Measurements from ENCODE around the gene SP140L.
"Not testable (repeated sequence)": the region's sequence is repeated elsewhere in the genome, so short reads cannot be mapped to it uniquely, and the experiment has no call there.

The SP140L gene

DNA sequence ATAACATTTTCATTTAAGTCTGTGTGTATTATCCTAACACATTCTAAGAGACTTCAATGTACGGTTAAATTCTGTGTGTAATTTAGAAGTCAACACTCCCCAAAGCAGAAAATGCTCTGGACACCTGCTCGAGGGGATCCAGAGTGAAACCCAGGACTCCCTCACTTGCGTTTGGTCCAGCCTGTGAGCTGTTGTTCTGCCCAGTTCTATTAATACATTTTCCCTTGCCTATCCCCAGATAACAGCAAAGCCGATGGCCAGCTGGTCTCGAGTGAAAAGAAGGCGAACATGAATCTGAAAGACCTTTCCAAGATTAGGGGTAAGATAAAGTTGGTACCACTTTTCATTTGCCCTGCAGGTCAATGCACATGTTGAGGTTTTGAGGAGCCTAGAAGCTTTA is 58.0 kb downstream of the SP140L start:
- no peak for DNase-seq

DNA sequence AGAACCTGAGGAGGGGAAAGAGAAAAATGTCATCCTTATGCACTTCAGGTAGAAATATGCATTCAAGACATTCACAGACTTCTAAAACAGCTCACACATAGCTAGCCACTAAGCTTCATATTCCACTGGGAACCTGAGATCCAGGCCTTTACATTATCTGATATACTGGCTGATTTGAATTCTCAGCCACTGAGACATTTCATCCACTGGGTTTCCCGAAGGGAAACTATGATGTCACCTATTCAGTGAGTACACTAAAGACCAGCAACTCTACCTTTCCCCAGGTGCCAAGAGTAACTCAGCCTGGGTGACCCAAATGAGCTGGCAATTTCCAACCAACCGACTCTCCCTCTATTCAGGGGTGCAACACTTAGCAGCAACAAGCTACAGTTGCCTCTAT is 67.3 kb downstream of the SP140L start:
- no peak for DNase-seq

DNA sequence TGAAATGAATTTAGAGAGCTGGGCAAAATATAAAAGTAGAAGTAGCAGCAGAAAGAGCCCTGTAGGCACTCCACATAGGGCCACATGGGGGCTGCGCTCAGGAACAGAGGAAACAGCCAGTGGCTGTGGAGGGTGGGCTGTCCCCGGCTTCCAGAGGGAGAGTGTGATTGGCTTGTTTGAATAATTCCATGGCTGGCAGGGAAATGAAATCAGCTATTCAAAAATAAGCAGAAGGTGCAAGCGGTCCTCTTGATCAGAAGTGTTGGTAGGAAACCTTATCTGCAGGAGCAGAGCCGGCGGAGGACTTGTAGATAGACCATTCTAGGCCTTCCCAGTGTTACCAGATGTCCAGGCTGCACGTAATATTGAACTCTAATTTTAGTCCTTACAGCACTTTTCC is 71.7 kb downstream of the SP140L start:
- not testable (repeated sequence) for DNase-seq

DNA sequence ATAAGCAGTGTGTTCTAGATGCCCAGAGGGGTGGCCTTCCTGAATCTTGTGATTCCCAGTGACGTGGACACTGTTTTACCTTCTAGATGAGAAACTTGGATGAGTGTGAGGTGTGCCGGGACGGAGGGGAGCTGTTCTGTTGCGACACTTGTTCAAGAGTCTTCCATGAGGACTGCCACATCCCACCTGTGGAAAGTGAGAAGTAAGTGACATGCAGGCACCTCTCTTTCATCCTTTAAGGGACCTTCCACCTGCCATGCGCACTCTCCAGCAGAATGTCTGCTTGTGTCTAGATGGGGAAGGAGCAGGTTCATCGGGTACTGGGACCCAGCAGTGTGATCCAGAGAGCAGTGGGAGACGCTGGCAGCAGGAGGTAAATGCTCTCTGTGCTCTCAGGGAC is 73.0 kb downstream of the SP140L start:
- DNase-seq: no peak

DNA sequence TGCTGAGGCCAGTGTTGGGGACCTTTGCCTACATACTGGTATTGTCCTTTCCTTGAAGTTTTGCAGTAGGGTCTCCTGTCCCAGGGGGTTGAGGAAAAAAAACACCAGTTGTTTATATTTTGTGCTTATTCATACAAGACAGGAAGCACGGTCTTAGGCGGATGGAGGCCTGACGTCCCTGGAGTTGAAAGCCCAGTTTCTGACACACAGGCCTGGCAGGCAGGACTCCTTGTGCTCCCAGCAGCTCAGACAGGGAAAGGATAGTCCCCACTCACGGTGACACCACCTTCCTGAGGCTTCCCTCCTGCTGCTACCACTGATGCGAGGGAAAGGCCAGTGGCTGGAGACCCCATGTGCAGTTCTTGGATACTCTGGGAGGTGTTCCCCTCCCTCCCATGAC is 73.5 kb downstream of the SP140L start:
- DNase-seq: no peak

DNA sequence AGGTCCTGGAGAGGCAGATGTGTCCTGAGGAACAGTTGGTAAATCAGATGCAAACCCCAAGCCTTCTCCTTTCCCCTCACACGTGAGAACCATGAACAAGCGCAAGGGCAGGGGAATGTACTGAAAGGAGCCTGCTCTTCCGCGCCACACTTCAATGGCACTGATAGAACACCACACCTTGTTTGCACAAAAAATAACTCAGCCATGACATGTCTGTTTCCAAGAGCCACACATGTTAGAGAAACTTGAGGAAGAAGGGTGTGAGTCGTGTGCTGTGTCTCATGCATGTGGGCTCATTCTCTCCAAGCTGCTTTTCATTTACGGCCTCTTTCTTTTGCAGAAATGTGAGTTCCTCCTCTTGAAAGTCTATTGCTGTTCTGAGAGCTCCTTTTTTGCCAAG is 74.0 kb downstream of the SP140L start:
- DNase-seq: not testable (repeated sequence)

DNA sequence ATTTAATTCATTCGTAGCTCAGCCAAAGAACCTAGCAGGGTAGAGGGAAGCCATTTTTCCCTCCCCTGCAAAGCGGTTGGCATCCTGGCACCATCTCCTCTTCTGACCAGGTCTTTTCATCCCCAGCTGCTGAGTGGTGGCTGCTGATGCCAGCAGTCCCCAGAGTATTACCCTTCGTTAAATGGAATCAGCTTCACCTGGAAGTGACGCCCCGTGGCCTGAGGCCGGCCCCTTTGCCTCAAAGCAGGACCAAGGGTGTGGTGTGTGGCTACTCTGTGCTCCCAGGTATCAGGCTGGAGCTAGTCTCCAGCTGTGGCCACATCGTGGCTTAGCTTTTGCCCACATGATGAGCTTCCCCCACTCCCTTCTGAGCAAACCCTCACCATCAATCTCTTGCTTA is 76.8 kb downstream of the SP140L start:
- DNase-seq: no peak

DNA sequence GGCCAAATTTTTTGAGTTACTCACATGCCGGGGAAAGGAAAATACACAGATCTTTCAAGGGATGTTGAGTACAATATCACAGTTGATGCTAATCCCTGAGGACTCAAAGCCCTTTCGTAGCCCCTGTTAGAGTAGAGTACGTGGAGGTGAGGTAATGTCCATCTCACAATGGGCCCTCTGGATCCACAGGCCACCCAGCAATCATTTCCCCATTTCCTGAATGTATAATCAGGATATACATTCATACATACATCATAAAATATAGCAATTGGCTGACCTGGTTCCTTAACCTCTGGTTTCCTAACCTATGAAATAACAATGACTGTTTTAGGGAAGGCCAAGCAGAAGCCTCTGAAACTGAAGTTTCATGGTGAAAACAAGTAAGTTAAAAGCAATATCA is 78.8 kb downstream of the SP140L start:
- no peak for DNase-seq

DNA sequence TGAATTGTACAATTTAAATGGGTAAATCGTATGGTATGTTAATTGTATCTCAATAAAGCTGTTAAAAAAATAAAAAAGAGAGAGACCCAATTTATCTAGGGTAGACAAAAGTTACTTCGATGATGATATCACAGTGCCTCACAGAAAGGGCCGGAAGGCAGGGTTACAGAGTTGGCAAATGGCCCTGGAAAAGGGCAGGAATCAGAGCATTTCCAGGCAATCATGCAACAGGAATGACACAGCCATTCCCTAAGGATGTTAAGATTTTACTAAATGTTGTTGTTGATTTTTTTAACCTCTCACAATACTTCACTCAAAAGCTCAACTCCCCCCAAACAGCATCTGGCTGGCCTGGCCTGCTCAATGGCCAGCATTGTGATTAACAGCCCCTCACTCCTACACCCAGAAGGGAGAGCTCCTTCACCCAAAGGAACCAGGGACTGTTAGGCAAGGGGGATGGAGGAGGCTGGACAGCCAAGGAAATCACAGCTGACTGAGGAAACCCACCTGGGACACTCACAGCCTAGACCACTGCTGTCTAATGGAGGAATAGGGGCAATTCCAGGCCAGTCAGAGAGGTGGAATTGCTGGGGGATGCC is 81.3 kb downstream of the SP140L start:
- no peak for DNase-seq

DNA sequence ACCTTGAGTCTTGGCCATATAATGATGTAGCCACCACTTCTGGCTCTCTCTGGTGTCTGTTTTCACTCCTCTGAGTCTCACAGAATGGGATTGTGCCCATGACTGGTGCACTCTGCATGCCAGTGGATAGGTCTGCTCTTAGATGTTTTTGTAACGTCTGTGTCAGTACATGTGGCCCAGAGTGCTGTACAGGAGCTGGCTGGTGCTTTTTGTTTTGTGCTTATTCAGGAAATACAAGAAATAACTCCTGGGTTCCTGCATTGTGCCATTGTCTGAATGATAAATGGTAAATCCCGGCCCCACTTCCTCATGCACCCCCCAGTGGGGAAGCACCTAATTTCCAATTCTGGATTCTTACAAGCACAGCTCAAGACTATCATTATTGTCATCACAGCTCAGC is 82.3 kb downstream of the SP140L start:
- DNase-seq: not testable (repeated sequence)

DNA sequence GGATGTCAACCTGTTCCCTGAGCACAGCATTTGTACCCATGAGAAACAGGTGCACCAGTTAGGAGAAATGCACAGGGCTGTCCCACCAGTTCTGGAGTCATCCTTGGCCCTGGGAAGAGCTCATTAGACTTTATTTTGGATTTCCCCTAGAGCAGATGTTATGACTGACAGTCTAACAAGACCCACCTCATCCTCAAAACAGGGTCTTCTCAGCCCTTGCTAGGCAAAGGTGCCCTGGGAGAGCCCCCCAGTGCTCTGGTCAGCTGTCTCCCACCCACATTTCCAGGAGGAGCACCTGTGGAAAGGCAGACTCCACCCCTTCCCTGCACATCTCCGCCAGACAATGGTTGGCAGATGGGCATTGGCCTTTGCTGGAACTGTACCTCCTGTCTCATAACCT is 83.3 kb downstream of the SP140L start:
- DNase-seq: no peak

DNA sequence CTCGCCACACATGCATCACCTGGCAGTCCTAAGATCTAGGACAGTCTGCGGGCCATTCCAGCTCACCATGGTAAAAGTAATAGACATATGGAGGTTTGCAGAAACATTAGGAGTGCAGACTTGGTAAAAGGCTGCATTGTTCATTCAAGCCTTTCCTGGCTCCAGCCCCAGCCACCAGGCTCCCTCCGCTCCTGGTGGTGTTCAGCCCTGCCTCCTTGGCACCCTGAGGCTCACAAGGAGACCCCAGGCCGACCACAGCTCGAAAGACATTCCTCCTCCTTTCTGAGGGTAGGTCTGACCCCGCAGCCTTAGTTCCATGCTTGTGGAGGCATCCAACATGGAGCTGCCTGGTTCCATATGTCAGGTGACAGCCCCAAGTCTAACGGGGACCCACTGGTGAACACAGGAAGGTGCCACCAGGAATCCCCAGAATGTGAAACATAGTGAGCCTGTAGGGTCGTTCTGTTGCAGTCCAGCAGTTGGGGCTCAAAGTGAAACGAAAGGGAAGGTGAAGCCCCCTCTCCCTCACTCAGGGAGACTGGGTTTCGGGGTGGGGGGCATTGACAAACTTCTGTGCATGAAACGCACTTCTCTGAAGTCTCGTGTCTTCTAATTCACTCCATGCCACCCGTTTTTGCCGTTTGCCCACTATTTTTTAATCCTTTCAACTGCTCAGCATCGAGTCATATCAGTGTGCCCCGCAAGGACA is 84.0 kb downstream of the SP140L start:
- no peak for DNase-seq

DNA sequence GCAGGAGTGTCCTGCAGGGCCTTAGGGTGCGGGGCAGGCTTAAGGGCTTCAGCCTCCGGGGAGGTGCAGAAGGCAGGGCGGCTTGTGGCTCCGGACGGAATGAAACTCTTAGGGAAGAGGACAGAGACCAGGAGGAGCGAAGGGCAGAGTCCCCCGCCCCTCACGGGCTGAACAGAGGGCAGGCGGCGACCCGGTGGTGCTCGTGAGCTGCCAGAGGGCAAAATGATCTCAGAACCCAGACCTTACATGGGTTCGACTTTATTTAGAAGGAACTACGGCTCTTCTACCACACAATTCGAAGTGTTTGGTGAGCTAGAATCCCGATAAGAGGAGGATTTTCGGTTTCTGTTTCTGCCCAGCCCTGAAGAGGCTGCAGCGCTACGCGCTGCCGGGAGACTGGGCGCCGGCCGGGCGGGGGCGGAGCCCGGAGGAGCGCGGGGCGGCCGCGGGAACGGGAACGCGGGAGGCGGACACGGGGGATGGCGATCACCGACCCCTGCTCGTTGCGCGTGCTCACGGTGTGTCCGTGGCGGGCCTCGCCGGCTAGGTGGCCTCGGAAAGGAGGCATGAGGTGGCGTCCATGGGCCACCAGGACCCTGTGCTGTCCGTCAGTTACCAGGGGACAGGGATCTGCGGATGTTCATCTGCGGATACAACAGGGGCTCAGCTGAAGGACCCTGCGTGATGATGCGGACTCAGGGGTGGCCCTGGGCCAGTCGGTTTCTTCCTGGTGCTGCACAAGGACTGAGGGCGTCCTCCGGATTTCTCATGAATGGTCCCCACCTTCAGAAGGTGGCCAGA is 84.8 kb downstream of the SP140L start:
- peak; percentile 86 for DNase-seq

DNA sequence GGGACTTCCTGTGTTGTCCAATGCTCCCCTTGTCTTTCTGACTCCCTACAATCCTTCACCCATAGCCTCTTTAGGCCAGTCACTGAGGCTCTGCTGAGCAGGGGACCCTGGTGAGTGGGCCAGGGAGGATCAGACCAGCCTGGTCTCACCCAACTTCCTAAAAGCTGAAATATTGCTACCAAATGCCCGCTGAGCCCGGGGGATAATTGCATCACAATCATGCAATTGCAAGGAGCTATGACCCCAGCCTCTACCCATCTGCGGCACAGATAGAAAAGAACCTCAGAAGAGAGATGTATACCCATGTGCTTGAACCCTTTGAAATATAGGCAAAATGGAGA is 85.3 kb downstream of the SP140L start:
- DNase-seq: no peak

DNA sequence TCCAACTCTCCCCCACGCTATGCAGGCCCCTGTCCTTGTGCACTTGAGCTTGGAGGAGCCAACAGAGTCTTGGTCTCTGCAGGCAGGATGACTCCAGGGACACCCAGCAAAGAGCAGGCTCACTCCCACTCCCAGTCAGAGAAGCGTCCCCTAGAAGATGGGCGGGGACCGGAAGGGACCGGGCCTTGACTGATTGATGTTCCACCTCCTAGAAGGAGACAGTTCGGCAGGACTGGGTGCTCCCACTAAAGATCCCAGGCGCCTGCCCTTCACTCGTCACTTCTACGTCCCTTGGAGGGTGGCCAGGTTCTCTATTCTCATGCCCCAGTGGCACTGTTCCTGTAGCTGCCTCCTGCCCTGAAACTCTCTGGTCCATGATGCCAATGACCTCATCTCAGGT is 85.9 kb downstream of the SP140L start:
- DNase-seq: no peak

DNA sequence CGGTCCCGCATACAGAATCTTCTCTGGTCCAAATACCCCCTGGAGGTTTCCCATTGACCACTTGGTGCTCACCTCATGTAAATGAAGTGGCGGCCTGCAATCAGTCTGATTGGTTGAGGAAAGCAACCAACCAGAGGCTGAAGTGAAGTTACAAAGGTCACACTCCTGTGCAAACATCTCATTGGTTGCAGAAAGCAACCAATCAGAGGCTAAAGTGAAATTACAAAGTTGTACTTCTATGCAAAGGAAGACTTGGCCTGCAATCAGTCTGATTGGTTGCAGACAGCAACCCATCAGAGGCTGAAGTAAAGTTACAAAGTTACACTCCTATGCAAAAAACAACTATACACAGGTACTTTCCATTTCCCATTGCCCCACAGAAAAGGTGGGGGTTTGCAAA is 86.5 kb downstream of the SP140L start:
- no peak for DNase-seq

DNA sequence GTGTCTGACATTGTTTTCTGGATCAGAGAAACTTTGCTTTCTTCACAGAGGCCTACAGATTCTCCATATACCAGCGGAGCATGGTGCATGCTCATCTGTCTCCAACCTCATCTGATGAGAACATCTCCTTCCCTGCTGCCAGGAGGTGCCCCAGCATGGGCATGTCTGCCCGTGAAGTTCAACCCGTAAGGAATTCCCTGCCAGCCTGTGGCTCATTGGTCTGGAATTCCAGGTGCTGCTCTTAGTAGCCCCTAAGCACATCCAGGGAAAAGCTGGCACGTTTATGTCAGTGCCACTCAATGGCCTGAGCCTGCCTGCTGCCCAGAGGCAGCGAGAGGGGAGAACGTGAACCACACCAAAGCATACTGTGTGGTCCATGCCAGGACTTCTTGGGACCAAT is 87.3 kb downstream of the SP140L start:
- no peak for DNase-seq

DNA sequence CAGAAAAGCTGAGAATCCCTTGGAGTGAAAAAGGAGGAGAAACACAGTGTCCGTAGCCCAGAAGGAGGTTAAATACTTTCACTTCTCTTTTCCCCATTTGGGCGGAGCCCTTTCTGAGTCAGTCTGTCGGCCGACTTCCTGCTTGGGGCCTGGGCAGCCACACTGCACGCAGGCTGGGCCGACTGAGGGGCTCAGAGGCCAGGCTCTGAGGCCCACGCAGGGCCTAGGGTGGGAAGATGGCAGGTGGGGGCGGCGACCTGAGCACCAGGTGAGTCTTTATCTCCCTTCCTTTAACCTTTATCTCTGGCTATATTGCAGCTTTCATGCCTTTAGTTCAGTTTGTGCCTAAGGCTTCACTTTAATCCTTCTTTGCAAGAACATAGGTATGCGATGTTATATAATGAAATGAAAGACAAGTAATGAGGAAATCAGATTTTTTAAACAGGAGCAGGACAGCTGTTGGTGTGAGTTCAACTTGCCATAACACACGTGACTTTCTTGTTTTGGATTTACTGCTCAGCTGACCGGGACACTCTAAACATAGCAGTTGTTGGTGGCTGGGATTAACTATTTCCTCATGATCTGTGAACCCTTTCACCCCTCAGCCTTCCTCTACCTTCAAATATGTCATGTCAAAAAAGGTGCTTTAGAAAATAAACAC is 89.2 kb downstream of the SP140L start, which contains the start of gene SP100:
SP100 (plus strand) TSS at position 141 of the 661 bp plus-strand sequence; CDS start at position 237, 96 bp downstream.
- DNase-seq: peak; percentile 28

DNA sequence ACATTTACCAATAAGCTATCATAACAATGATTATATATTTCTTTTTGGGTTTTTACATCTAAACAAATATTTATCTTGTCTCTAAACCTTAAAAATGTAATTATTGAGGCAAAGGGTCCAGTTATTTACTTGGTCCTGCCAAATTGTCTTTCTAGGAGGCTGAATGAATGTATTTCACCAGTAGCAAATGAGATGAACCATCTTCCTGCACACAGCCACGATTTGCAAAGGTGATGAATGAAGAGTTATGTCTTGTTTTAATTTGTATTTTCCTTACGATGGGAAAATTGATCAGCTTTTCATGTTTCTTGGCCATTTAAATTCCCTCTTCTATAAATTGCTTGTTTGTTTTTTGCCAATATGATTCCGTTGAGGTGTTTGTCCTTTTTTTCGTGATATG is 90.4 kb downstream of the SP140L start:
- no peak for DNase-seq

DNA sequence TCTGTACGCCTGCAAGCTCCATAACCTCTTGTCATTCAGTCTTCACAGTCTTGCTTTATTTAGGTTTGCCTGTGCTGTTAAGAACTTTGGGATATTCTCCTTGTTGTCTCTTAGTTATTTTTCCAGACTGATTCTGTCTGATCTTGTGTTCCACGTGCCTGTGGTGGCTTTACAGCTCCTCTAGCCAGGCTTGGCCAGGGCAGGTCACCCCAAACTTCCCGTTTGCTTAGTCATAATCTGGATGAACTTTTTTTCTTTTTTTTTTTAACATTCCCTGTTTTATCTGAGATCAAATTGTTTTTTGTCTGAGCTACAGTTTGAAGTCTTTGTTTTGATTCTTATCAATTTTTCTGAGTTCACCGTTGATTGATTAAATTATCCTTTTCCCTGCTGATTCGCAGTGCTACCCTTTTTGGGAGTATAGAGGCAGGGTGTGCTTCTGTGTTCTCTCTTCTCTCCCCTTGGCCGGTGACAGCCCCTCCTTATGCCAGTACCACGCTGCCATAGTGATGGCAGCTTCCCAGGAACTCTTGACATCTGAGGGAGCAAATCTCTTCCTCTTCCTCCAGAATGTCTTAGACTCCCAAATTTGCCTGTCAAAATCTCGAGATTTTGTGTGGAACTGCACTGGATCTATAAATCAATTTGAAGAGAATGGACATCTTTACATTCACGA is 91.5 kb downstream of the SP140L start:
- no peak for DNase-seq

DNA sequence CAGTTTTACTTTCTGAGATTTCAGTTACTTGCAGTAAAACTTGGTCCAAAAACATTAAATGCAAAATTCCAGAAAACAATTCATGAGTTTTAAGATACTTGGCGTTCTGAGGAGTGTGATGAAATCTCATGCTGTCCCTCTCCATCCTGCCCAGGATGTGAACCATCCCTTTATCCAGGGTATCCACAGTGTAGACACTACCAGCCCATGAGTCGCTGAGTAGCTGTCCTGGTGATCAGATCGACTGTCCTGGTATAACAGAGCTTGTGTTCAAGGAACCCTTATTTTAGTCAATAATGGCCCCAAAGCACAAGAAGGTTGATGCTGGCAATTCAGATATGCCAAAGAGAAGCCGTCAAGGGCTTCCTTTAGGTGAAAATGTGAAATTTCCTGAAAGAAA is 92.2 kb downstream of the SP140L start:
- no peak for DNase-seq

DNA sequence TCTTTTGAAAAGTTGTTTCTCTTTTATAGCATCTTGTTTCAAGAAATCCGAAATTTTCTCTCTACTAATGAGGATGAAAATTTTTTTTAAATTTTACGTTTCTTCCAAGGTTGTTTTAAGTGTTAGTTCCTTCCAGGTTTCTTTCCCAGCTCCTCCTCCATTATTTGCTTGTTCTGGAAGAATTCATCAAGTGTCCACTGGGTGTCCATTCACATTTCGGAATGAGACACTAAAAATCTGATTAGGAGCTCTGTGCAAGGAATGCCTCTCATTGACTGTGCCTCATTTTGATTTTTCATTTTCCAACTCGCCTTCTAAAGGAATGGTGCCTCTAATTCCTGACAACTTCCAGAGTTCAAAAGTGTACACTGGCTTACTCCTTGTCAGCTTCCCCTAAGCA is 95.2 kb downstream of the SP140L start:
- no peak for DNase-seq

DNA sequence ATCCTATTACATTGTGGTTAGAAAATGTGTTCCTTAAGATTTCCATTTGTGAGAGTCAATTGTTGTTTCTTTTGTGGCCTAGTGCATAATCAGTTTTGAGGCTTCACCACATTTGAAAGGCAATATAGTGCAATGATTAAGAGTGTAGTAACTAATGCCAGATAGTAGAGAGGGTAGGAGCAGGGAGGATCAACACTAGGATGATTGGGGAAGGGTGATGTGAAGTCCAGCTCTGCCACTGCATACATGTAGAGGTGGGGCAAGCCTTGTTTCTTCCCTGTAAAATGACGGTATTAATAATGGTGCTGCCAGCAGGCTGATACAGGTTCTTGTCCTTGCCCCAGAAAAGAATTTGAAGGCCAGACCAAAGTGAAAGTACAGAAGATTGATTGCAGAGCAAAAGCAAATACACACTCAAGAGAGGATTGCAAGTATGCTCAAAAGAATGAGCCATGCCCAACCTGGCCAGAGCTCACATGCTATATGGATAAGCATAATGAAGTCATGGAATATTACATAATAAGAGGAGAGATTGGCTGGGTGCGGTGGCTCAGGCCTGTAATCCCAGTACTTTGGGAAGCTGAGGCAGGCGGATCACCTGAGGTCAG is 97.0 kb downstream of the SP140L start:
- no peak for DNase-seq

Measured in eye (tissue), 1 donor.